ENCODE results near the gene OR9K2. TPM values are rescaled to one million over a fixed set of nuclear protein-coding genes. Genes with fewer than 3 reads are reported as not detected.

OR9K2 gene
- not detected for polyA plus RNA-seq (2013, experiment 1 of 2)
- not detected for polyA plus RNA-seq (2013, experiment 2 of 2)

GRCh38 chr12:55126106-55126505, at the start of gene OR9K2:
Gene OR9K2 (plus strand): TSS chr12:55126406. CDS start chr12:55129835, 3,429 bp downstream.
- Histone ChIP-seq H3K14ac (ENCODE audit: low read length) (no peak within 1 kb of the TSS), H2AK5ac (ENCODE audit: low read depth, low read length) (no peak within 1 kb of the TSS), H3K18ac (ENCODE audit: low read length) (no peak within 1 kb of the TSS), H3K36me3 (replicated peaks in 1 of 2; ENCODE audit: control insufficient read depth in 2 of 2, insufficient read depth in 2 of 2, low read length in 2 of 2) (no peaks in the 10 kb centered on the region), H3K4me2 (ENCODE audit: insufficient read depth, low read length, poor library complexity, severe bottlenecking) (no peak within 1 kb of the TSS), H3K27me3 (ENCODE audit: control insufficient read depth in 3 of 3, insufficient read depth in 3 of 3, low read depth in 1 of 3, low read length in 3 of 3) (no peaks in the 10 kb centered on the region), H2BK12ac (ENCODE audit: low read length) (no peak within 1 kb of the TSS), H3K79me1 (ENCODE audit: low read depth, low read length) (no peaks in the 10 kb centered on the region), H2BK120ac (ENCODE audit: low read depth, low read length) (no peak within 1 kb of the TSS), H3K9me3 (replicated peaks in 1 of 2; ENCODE audit: control insufficient read depth in 2 of 2, insufficient read depth in 1 of 2, low read depth in 1 of 2, low read length in 2 of 2) (no peaks in the 10 kb centered on the region), H3K9ac (ENCODE audit: low read depth, low read length, poor library complexity) (no peak within 1 kb of the TSS), H2BK5ac (ENCODE audit: low read length) (no peak within 1 kb of the TSS), H3K4me1 (ENCODE audit: control insufficient read depth in 2 of 2, insufficient read depth in 1 of 2, low read depth in 1 of 2, low read length in 2 of 2) (no peaks in the 10 kb centered on the region), H4K91ac (ENCODE audit: low read depth, low read length, poor library complexity) (no peak within 1 kb of the TSS), H3K4me3 (ENCODE audit: low read length in 2 of 2) (no peak within 1 kb of the TSS), H2BK15ac (ENCODE audit: low read length) (no peak within 1 kb of the TSS), H2AFZ (ENCODE audit: low read length) (no peak within 1 kb of the TSS), H3K23ac (ENCODE audit: low read depth, low read length, poor library complexity) (no peak within 1 kb of the TSS), H4K8ac (ENCODE audit: low read depth, low read length) (no peak within 1 kb of the TSS), H3K27ac (replicated peaks; ENCODE audit: low read length) (no peak within 1 kb of the TSS), H3K4ac (ENCODE audit: low read length) (no peak within 1 kb of the TSS)
- WGBS, 2 donors (ENCODE audit: extremely low coverage in 2 of 2, insufficient read length in 2 of 2, insufficient replicate concordance in 1 of 2): no CpG with 5 or more reads among the region's 2 CpGs
- no peak for DNase-seq (ENCODE audit: low spot score)

- H3K9me3 ChIP-seq (replicated peaks in 1 of 2; ENCODE audit: control insufficient read depth in 2 of 2, insufficient read depth in 1 of 2, low read depth in 1 of 2, low read length in 2 of 2): no peaks in the 10 kb centered on the region
- H3K9ac ChIP-seq (ENCODE audit: low read depth, low read length, poor library complexity): no peak overlapping the region
- no peak overlapping the region for H2BK5ac ChIP-seq (ENCODE audit: low read length)
- no peak overlapping the region for H3K23ac ChIP-seq (ENCODE audit: low read depth, low read length, poor library complexity)
- H2AK5ac ChIP-seq (ENCODE audit: low read depth, low read length): no peak overlapping the region
- H3K4me1 ChIP-seq (ENCODE audit: control insufficient read depth in 2 of 2, insufficient read depth in 1 of 2, low read depth in 1 of 2, low read length in 2 of 2): no peaks in the 10 kb centered on the region
- H4K91ac ChIP-seq (ENCODE audit: low read depth, low read length, poor library complexity): no peak overlapping the region
- H2BK12ac ChIP-seq (ENCODE audit: low read length): no peak overlapping the region
- H3K36me3 ChIP-seq (replicated peaks in 1 of 2; ENCODE audit: control insufficient read depth in 2 of 2, insufficient read depth in 2 of 2, low read length in 2 of 2): no peaks in the 10 kb centered on the region
- H2AFZ ChIP-seq (ENCODE audit: low read length): no peak overlapping the region
- no peak overlapping the region for H3K4me3 ChIP-seq (ENCODE audit: low read length in 2 of 2)
- H3K4me2 ChIP-seq (ENCODE audit: insufficient read depth, low read length, poor library complexity, severe bottlenecking): no peak overlapping the region
- H3K4ac ChIP-seq (ENCODE audit: low read length): no peak overlapping the region
- no peak overlapping the region for H3K14ac ChIP-seq (ENCODE audit: low read length)
- H3K18ac ChIP-seq (ENCODE audit: low read length): no peak overlapping the region
- no peaks in the 10 kb centered on the region for H3K27me3 ChIP-seq (ENCODE audit: control insufficient read depth in 3 of 3, insufficient read depth in 3 of 3, low read depth in 1 of 3, low read length in 3 of 3)
- no peak overlapping the region for H2BK120ac ChIP-seq (ENCODE audit: low read depth, low read length)
- H3K79me1 ChIP-seq (ENCODE audit: low read depth, low read length): no peaks in the 10 kb centered on the region
- DNase-seq (ENCODE audit: low spot score): no peak
- no peak overlapping the region for H3K27ac ChIP-seq (replicated peaks; ENCODE audit: low read length)
- H2BK15ac ChIP-seq (ENCODE audit: low read length): no peak overlapping the region
- no CpG with 5 or more reads among the region's 3 CpGs for WGBS, 2 donors (ENCODE audit: extremely low coverage in 2 of 2, insufficient read length in 2 of 2, insufficient replicate concordance in 1 of 2)
- H4K8ac ChIP-seq (ENCODE audit: low read depth, low read length): no peak overlapping the region
Measured at GRCh38 chr12:55092579-55092978, 33.6 kb upstream of the OR9K2 start.

GRCh38 chr12:55112378-55112875, 13.8 kb upstream of the OR9K2 start:
- Histone ChIP-seq H3K36me3 (replicated peaks in 1 of 2; ENCODE audit: control insufficient read depth in 2 of 2, insufficient read depth in 2 of 2, low read length in 2 of 2) (no peaks in the 10 kb centered on the region), H2BK12ac (ENCODE audit: low read length) (no peak overlapping the region), H2BK15ac (ENCODE audit: low read length) (no peak overlapping the region), H3K23ac (ENCODE audit: low read depth, low read length, poor library complexity) (no peak overlapping the region), H2AFZ (ENCODE audit: low read length) (no peak overlapping the region), H3K9me3 (replicated peaks in 1 of 2; ENCODE audit: control insufficient read depth in 2 of 2, insufficient read depth in 1 of 2, low read depth in 1 of 2, low read length in 2 of 2) (no peaks in the 10 kb centered on the region), H2BK120ac (ENCODE audit: low read depth, low read length) (no peak overlapping the region), H3K4me1 (ENCODE audit: control insufficient read depth in 2 of 2, insufficient read depth in 1 of 2, low read depth in 1 of 2, low read length in 2 of 2) (no peaks in the 10 kb centered on the region), H2AK5ac (ENCODE audit: low read depth, low read length) (no peak overlapping the region), H3K4ac (ENCODE audit: low read length) (no peak overlapping the region), H3K18ac (ENCODE audit: low read length) (no peak overlapping the region), H3K4me2 (ENCODE audit: insufficient read depth, low read length, poor library complexity, severe bottlenecking) (no peak overlapping the region), H2BK5ac (ENCODE audit: low read length) (no peak overlapping the region), H3K27me3 (ENCODE audit: control insufficient read depth in 3 of 3, insufficient read depth in 3 of 3, low read depth in 1 of 3, low read length in 3 of 3) (no peaks in the 10 kb centered on the region), H3K9ac (ENCODE audit: low read depth, low read length, poor library complexity) (no peak overlapping the region), H4K91ac (ENCODE audit: low read depth, low read length, poor library complexity) (no peak overlapping the region), H3K14ac (ENCODE audit: low read length) (no peak overlapping the region), H3K4me3 (ENCODE audit: low read length in 2 of 2) (no peak overlapping the region), H3K79me1 (ENCODE audit: low read depth, low read length) (no peaks in the 10 kb centered on the region), H4K8ac (ENCODE audit: low read depth, low read length) (no peak overlapping the region), H3K27ac (replicated peaks; ENCODE audit: low read length) (no peak overlapping the region)
- WGBS, 2 donors (ENCODE audit: extremely low coverage in 2 of 2, insufficient read length in 2 of 2, insufficient replicate concordance in 1 of 2): no CpG with 5 or more reads among the region's 4 CpGs
- no peak for DNase-seq (ENCODE audit: low spot score)

- no peak overlapping the region for H4K8ac ChIP-seq (ENCODE audit: low read depth, low read length)
- no peak overlapping the region for H3K18ac ChIP-seq (ENCODE audit: low read length)
- H3K79me1 ChIP-seq (ENCODE audit: low read depth, low read length): no peaks in the 10 kb centered on the region
- no peak overlapping the region for H3K23ac ChIP-seq (ENCODE audit: low read depth, low read length, poor library complexity)
- H2AK5ac ChIP-seq (ENCODE audit: low read depth, low read length): no peak overlapping the region
- no peak overlapping the region for H3K9ac ChIP-seq (ENCODE audit: low read depth, low read length, poor library complexity)
- no peak overlapping the region for H2AFZ ChIP-seq (ENCODE audit: low read length)
- no peak overlapping the region for H2BK15ac ChIP-seq (ENCODE audit: low read length)
- H3K27ac ChIP-seq (replicated peaks; ENCODE audit: low read length): no peak overlapping the region
- H2BK120ac ChIP-seq (ENCODE audit: low read depth, low read length): no peak overlapping the region
- no peak overlapping the region for H3K4me2 ChIP-seq (ENCODE audit: insufficient read depth, low read length, poor library complexity, severe bottlenecking)
- WGBS, 2 donors (ENCODE audit: extremely low coverage in 2 of 2, insufficient read length in 2 of 2, insufficient replicate concordance in 1 of 2): no CpG with 5 or more reads among the region's 1 CpG
- no peaks in the 10 kb centered on the region for H3K4me1 ChIP-seq (ENCODE audit: control insufficient read depth in 2 of 2, insufficient read depth in 1 of 2, low read depth in 1 of 2, low read length in 2 of 2)
- H4K91ac ChIP-seq (ENCODE audit: low read depth, low read length, poor library complexity): no peak overlapping the region
- no peak for DNase-seq (ENCODE audit: low spot score)
- H3K4me3 ChIP-seq (ENCODE audit: low read length in 2 of 2): no peak overlapping the region
- no peaks in the 10 kb centered on the region for H3K27me3 ChIP-seq (ENCODE audit: control insufficient read depth in 3 of 3, insufficient read depth in 3 of 3, low read depth in 1 of 3, low read length in 3 of 3)
- no peak overlapping the region for H2BK5ac ChIP-seq (ENCODE audit: low read length)
- no peak overlapping the region for H3K14ac ChIP-seq (ENCODE audit: low read length)
- no peak overlapping the region for H3K4ac ChIP-seq (ENCODE audit: low read length)
- no peak overlapping the region for H2BK12ac ChIP-seq (ENCODE audit: low read length)
- no peaks in the 10 kb centered on the region for H3K9me3 ChIP-seq (replicated peaks in 1 of 2; ENCODE audit: control insufficient read depth in 2 of 2, insufficient read depth in 1 of 2, low read depth in 1 of 2, low read length in 2 of 2)
- H3K36me3 ChIP-seq (replicated peaks in 1 of 2; ENCODE audit: control insufficient read depth in 2 of 2, insufficient read depth in 2 of 2, low read length in 2 of 2): no peaks in the 10 kb centered on the region
Measured at GRCh38 chr12:55116152-55116551, 10.1 kb upstream of the OR9K2 start.
